SIG-M5 treated with dmso at 0.1 percent for 504 hours (cell line): ENCODE results near the gene RREB1.

Experiments
- DNase-seq: peaks from one replicate; lab custom pipeline; 2025; ENCODE audit not compliant: unreplicated experiment; lab: John Stamatoyannopoulos, UW

RREB1 gene

DNA sequence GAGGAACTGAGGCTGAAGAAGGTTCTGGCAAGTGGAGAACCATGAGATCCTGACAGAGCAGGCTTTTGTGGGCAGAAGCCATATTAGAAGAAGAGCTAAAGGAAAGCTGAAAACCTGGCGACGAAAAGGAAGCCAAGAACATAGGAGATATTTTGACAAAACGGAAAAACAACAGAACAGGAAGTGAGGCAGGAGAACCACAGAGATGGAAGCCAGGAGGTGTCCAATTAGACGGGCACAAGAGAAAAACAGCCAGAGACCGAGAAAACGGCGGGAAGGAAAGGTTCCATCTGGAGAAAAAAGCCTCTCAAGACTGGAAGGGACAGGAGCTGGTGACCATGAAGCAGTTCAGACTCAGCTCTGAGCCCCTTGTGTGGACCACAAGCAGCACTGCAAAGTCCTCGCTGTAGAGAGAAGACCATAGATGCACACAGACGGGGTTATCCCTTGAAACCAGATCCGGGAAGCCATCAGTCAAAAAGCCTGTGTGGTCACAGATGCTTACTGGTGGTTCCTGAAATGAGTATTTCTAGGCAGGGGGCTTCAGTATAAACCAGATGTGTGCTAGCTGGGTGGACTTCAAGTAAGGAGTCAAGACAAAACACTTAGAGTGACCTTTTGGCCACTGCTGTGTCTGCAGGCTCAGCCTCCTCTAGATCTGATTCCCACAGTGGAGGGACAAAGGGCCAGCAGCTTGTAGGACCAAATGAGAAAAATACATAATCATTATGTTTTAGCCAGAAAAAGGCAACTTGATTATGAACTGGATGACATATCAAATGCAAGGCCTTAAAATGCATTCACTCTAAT, 174.5 kb downstream of the RREB1 start:
- no peak for DNase-seq

GRCh38 chr6:7283676-7284075, 175.9 kb downstream of the RREB1 start:
- DNase-seq, result no peak

GRCh38 chr6:7285416-7285815, 177.7 kb downstream of the RREB1 start:
- no peak for DNase-seq

GRCh38 chr6:7290079-7290478, 182.3 kb downstream of the RREB1 start:
- no peak for DNase-seq

- DNase-seq, result no peak
Measured at GRCh38 chr6:7292596-7293255, 185.0 kb downstream of the RREB1 start.

GRCh38 chr6:7295916-7296315, 188.2 kb downstream of the RREB1 start:
- DNase-seq, result no peak

DNA sequence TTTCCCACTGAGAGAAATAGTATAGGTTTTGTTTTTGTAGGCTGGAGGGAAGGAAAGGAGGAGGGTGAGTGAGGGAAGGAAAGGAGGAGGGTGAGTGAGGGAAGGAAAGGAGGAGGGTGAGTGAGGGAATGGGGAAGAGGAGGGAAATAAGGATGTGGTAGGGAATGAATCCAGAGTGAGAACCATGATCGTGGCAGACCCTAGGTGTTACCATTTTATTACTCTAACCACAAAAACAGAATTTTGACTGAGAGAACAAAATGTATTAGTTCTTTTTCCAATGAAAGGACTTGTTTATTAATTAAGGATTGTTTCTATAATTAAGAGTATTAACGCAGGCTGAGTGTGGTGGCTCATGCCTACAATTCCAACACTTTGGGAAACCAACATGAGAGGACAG, 188.8 kb downstream of the RREB1 start:
- no peak for DNase-seq

GRCh38 chr6:7298113-7298512, 190.4 kb downstream of the RREB1 start:
- no peak for DNase-seq

DNA sequence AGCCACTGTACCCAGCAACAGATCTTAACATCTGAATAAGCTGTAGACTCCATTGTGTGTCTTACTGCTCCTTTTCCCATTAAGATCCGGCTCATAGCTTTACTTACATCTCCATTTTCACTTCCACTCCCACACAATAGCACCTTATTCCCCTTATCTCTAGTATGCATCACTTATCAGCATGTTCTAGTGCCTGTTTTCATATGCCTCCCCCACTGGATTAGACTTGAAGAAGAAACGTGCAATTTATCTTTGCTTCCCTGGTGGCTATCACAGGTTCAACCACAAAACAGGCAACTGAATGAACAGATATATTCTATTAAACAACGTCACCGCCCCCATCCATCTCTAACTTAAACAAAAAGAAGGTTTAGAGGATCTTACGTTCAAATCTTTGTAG, 193.2 kb downstream of the RREB1 start:
- no peak for DNase-seq
